ENCODE measurements around the gene TCF7L1. TPM values are rescaled to one million over a fixed set of nuclear protein-coding genes. Genes with fewer than 3 reads are reported as not detected.

Gene TCF7L1
- total RNA-seq, 1 donor from 2014 or later, result 6.6 TPM

DNA sequence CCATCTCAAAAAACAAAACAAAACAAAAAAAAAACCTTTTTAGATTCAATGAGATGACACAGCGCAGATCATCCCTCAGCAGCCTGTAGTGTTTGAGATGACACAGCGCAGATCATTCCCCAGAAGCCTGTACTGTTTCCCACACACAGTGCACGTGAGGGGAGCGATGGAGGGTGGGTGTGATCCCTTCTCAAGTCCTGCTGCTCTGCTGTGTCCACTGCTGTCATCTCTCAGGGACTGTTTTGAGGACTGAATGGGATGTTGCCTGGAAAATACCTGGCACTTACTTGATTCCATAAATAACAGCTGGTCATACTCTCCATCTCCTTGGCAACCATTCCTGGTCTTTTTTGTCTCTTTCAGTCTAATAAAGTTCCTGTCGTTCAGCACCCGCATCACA is 168.9 kb downstream of the TCF7L1 start:
- TF ChIP-seq, protein P1, sequence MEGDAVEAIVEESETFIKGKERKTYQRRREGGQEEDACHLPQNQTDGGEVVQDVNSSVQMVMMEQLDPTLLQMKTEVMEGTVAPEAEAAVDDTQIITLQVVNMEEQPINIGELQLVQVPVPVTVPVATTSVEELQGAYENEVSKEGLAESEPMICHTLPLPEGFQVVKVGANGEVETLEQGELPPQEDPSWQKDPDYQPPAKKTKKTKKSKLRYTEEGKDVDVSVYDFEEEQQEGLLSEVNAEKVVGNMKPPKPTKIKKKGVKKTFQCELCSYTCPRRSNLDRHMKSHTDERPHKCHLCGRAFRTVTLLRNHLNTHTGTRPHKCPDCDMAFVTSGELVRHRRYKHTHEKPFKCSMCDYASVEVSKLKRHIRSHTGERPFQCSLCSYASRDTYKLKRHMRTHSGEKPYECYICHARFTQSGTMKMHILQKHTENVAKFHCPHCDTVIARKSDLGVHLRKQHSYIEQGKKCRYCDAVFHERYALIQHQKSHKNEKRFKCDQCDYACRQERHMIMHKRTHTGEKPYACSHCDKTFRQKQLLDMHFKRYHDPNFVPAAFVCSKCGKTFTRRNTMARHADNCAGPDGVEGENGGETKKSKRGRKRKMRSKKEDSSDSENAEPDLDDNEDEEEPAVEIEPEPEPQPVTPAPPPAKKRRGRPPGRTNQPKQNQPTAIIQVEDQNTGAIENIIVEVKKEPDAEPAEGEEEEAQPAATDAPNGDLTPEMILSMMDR (IDR thresholded peaks at IDR 0.05; ENCODE audit: partially characterized antibody, unreplicated experiment), result no peak
- Mint-ChIP-seq H3K4me3 (ENCODE audit: unreplicated experiment) (no peak overlapping the region), H3K27ac (ENCODE audit: unreplicated experiment) (peak overlapping the region; percentile 25), H3K36me3 (ENCODE audit: unreplicated experiment) (no peaks in the 10 kb centered on the region), H3K27me3 (ENCODE audit: unreplicated experiment) (peaks cover 5% of the 10 kb centered on the region), H3K9me3 (ENCODE audit: unreplicated experiment) (peaks cover 10% of the 10 kb centered on the region), H3K4me1 (ENCODE audit: low read depth, unreplicated experiment) (peaks cover 18% of the 10 kb centered on the region)
- no peak for DNase-seq

DNA sequence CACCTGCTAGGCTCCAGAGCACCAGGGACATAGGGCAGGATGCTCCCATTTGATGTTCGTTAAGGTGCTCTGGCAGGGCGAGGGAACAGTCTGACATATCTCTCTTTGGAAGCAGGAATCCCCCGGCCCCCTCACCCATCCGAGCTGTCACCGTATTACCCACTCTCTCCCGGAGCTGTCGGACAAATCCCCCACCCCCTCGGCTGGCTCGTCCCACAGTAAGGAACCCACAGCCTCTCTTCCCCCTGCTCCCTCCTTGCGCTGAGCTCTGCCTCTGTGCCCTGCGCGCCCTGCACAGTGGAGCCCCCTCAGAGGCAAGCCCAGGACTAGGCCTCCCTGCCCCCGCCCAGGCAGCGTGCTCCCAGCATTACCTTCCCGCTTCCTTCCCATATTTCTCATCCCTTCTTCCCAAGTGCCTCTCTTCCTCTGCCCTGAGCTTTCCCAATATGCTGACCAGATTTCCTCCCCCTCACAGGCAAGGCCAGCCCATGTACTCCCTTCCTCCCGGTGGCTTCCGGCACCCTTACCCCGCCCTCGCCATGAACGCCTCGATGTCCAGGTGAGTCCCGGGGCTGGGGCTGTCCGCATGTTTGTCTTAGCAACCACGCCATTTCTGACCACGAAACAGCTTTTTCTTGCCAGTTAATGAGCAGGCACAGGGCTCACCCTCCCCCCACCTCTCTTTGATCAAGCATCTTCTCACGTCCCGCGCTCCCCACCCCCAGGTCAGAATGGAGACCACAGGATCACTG is 170.8 kb downstream of the TCF7L1 start:
- peak overlapping the region; percentile 70 for H3K27ac Mint-ChIP-seq (ENCODE audit: unreplicated experiment)
- no peaks in the 10 kb centered on the region for H3K36me3 Mint-ChIP-seq (ENCODE audit: unreplicated experiment)
- H3K4me1 Mint-ChIP-seq (ENCODE audit: low read depth, unreplicated experiment), result peaks cover 27% of the 10 kb centered on the region
- TF ChIP-seq, protein P1 (IDR thresholded peaks at IDR 0.05; ENCODE audit: partially characterized antibody, unreplicated experiment), result no peak
- peaks cover 9% of the 10 kb centered on the region for H3K9me3 Mint-ChIP-seq (ENCODE audit: unreplicated experiment)
- H3K27me3 Mint-ChIP-seq (ENCODE audit: unreplicated experiment), result peaks cover 5% of the 10 kb centered on the region
- DNase-seq, result no peak
- peak overlapping the region; percentile 13 for H3K4me3 Mint-ChIP-seq (ENCODE audit: unreplicated experiment)

DNA sequence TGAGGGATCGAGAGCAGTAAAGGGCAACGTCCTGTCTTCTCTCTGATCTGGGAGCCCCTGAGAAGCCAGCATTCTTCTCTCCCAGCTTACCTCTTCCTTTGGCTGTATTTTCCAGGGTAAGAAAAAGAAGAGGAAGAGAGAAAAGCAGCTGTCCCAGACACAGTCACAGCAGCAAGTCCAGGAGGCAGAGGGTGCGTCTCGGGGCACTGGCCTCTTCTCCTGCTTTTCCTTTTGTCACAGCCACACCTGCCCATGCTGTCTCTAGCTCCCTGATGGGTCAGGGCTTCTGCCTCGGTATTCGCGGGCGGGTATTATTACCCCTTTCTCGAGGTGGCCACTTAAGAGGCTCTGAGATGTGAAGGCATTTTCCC is 174.3 kb downstream of the TCF7L1 start:
- H3K27me3 Mint-ChIP-seq (ENCODE audit: unreplicated experiment), result peaks cover 6% of the 10 kb centered on the region
- peaks cover 35% of the 10 kb centered on the region for H3K4me1 Mint-ChIP-seq (ENCODE audit: low read depth, unreplicated experiment)
- no peaks in the 10 kb centered on the region for H3K36me3 Mint-ChIP-seq (ENCODE audit: unreplicated experiment)
- H3K27ac Mint-ChIP-seq (ENCODE audit: unreplicated experiment), result no peak overlapping the region
- peaks cover 8% of the 10 kb centered on the region for H3K9me3 Mint-ChIP-seq (ENCODE audit: unreplicated experiment)
- no peak overlapping the region for H3K4me3 Mint-ChIP-seq (ENCODE audit: unreplicated experiment)
- no peak for DNase-seq
- TF ChIP-seq, protein P1 (IDR thresholded peaks at IDR 0.05; ENCODE audit: partially characterized antibody, unreplicated experiment), result no peak

DNA sequence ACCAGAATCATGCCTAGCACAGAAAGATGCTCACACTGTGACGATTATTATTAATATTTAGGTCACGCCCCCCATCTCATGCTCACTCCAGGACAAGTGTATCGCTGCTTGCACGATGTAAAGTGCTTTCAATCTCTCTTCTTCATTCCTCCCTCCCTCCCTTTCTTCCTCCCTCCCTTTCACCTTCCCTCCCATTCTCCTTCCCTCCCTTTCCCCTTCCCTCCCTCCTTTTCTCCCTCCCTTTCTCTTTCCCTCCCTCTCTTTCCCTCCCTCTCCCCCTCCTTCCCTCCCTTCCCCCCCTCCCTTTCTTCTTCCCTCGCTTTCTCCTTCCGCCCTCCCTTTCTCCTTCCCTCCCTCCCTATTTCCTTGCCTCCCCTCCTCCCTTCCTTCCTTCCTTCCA is 175.0 kb downstream of the TCF7L1 start:
- H3K27ac Mint-ChIP-seq (ENCODE audit: unreplicated experiment), result peak overlapping the region; percentile 84
- peak overlapping the region; percentile 59 for H3K4me3 Mint-ChIP-seq (ENCODE audit: unreplicated experiment)
- DNase-seq, result no peak
- H3K27me3 Mint-ChIP-seq (ENCODE audit: unreplicated experiment), result peaks cover 6% of the 10 kb centered on the region
- H3K4me1 Mint-ChIP-seq (ENCODE audit: low read depth, unreplicated experiment), result peaks cover 35% of the 10 kb centered on the region
- H3K9me3 Mint-ChIP-seq (ENCODE audit: unreplicated experiment), result peaks cover 6% of the 10 kb centered on the region
- TF ChIP-seq, protein P1 (IDR thresholded peaks at IDR 0.05; ENCODE audit: partially characterized antibody, unreplicated experiment), result no peak
- H3K36me3 Mint-ChIP-seq (ENCODE audit: unreplicated experiment), result no peaks in the 10 kb centered on the region

DNA sequence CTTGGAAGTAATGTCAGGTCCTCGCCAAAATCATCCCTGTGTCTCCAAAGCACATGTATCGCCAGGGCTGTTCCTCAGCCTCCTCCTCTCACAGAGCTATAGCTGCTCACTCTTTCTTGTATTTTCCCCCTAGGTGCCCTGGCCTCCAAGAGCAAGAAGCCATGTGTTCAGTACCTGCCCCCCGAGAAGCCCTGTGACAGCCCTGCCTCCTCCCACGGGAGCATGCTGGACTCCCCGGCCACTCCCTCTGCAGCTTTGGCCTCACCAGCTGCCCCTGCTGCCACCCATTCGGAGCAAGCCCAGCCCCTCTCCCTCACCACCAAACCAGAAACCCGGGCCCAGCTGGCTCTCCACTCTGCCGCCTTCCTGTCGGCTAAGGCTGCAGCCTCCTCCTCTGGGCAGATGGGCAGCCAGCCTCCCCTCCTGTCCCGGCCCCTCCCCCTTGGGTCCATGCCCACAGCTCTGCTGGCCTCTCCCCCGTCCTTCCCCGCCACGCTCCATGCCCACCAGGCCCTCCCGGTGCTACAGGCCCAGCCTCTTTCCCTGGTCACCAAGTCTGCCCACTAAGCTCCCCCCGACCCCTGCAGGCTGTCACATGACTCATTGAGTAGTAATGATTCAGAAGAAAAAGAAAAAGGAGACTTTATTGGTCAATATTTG is 175.8 kb downstream of the TCF7L1 start:
- Mint-ChIP-seq H3K27me3 (ENCODE audit: unreplicated experiment) (peaks cover 9% of the 10 kb centered on the region), H3K9me3 (ENCODE audit: unreplicated experiment) (peaks cover 8% of the 10 kb centered on the region), H3K4me1 (ENCODE audit: low read depth, unreplicated experiment) (peaks cover 39% of the 10 kb centered on the region), H3K27ac (ENCODE audit: unreplicated experiment) (peak overlapping the region; percentile 84), H3K4me3 (ENCODE audit: unreplicated experiment) (peak overlapping the region; percentile 59), H3K36me3 (ENCODE audit: unreplicated experiment) (no peaks in the 10 kb centered on the region)
- TF ChIP-seq, protein P1 (IDR thresholded peaks at IDR 0.05; ENCODE audit: partially characterized antibody, unreplicated experiment), result no peak
- DNase-seq, result peak; percentile 79

Measured in glutamatergic neuron (in vitro differentiated cells).